Activated effector memory CD4-positive, alpha-beta T cell treated with Interleukin-2 at 50 U/mL for 16 hours (primary cell): ENCODE data around the gene STING1.

ENCODE experiments used
- DNase-seq: peaks from one replicate; pipeline ENCODE4 v3.0.0-alpha.2; 2020

Gene STING1

GRCh38 chr5:139435676-139436075 is 46.9 kb downstream of the STING1 start:
- no peak for DNase-seq

- DNase-seq = no peak
Observed at GRCh38 chr5:139431706-139432105, 50.9 kb downstream of the STING1 start.

DNA sequence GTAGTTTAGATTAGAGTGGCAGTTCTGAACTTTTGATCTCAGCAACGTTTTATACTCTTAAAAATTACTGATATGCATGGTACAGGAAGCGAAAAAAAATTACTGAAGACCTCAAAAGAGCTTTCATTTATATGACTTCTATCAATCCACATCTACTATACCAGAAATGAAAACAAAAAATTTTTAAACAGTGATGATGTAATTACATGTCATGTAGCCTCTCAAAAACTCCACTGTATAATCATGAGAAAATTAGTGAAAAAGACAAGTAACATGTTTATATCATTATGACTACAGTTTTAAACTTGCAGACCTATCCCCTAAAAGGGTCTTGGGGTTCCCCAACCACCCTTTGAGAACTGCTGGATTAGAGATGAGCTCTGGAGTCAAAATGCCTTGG is 52.5 kb downstream of the STING1 start:
- no peak for DNase-seq

DNA sequence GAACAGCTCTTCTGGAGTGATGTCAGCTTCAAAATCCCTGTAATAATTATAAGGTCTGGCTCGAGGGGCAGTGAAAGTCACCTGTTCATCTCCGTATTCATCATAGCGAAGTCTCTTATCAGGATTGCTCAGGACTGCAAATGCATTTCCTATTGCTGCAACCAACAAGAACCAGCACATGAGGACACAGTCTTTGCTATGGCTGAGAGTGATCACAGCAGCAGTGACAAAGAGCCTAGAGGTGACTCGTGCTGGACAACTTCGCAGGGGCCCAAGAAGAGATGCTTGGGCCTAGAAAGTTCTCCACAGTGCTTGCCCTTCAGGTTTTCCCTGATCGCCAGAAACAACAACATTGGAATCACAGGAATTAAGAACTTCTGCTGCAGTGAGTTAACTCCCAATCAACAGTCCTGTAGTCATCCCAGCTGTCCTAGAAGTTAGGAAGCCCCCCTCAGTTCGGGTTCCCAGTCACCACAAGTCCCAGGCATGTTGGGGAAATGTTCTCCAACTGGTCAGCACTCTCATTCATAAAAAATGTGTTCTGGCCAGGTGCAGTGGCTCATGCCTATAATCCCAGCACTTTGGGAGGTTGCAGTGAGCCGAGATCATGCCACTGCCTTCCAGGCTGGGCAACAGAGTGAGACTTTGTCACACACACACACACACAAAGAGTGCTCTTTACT is 56.2 kb downstream of the STING1 start:
- DNase-seq = no peak
